Smooth muscle cell of the brain vasculature (primary cell): ENCODE data around the gene F11R.
A peak's percentile ranks its signal among the peaks of the same experiment; 100 is the strongest.
"Not testable (repeated sequence)": the region's sequence is repeated elsewhere in the genome, so short reads cannot be mapped to it uniquely, and the experiment has no call there.

Source experiments
- DNase-seq: peaks from one replicate; pipeline ENCODE4 v3.0.0-alpha.2; 2012; ENCODE audit warnings: low read depth, low spot score

F11R gene

GRCh38 chr1:161020509-161021164 is at the start of gene F11R:
TSS of gene F11R (minus strand) at chr1:161021152. CDS start at chr1:161021073, 79 bp downstream.
- no peak for DNase-seq

- DNase-seq, result no peak
These were observed 48.8 kb upstream of the F11R start, which contains the start of gene ARHGAP30 for GRCh38 chr1:161069731-161070270. TSS of gene ARHGAP30 (minus strand) at chr1:161069891. CDS start at chr1:161069624, 267 bp downstream.

GRCh38 chr1:161069241-161069640 is 48.3 kb upstream of the F11R start:
- DNase-seq, result no peak

- DNase-seq, result no peak
These were observed 47.6 kb upstream of the F11R start for GRCh38 chr1:161068306-161069234.

- no peak for DNase-seq
These were observed 45.7 kb upstream of the F11R start for GRCh38 chr1:161066694-161067093.

GRCh38 chr1:161065681-161066080 is 44.7 kb upstream of the F11R start:
- not testable (repeated sequence) for DNase-seq

- not testable (repeated sequence) for DNase-seq
These were observed 43.0 kb upstream of the F11R start for GRCh38 chr1:161063936-161064335.

GRCh38 chr1:161061419-161061818 is 40.5 kb upstream of the F11R start:
- no peak for DNase-seq

- no peak for DNase-seq
These were observed 38.3 kb upstream of the F11R start for GRCh38 chr1:161059293-161059692.

- no peak for DNase-seq
These were observed 33.9 kb upstream of the F11R start for GRCh38 chr1:161054805-161055204.

GRCh38 chr1:161054232-161054631 is 33.3 kb upstream of the F11R start:
- no peak for DNase-seq

- no peak for DNase-seq
These were observed 31.9 kb upstream of the F11R start for GRCh38 chr1:161052899-161053298.

GRCh38 chr1:161051219-161051618 is 30.3 kb upstream of the F11R start:
- no peak for DNase-seq

GRCh38 chr1:161048949-161049722 is 28.2 kb upstream of the F11R start:
- no peak for DNase-seq

GRCh38 chr1:161047436-161048420 is 26.8 kb upstream of the F11R start:
- no peak for DNase-seq

- DNase-seq, result no peak
These were observed 25.8 kb upstream of the F11R start for GRCh38 chr1:161046605-161047228.

GRCh38 chr1:161045736-161046604 is 25.0 kb upstream of the F11R start, which contains the start of gene USF1:
TSS of gene USF1 (minus strand) at chr1:161045977. CDS start at chr1:161043275, 2,702 bp downstream.
- peak; percentile 92 for DNase-seq

- peak; percentile 23 for DNase-seq
These were observed 24.2 kb upstream of the F11R start for GRCh38 chr1:161044908-161045735.
